Caki2 (cell line): ENCODE results near the gene SAXO1. TPM values are rescaled to one million over a fixed set of nuclear protein-coding genes. Genes with fewer than 3 reads are reported as not detected.
A peak's percentile ranks its signal among the peaks of the same experiment; 100 is the strongest.
"Not testable (repeated sequence)": the region's sequence is repeated elsewhere in the genome, so short reads cannot be mapped to it uniquely, and the experiment has no call there.

ENCODE experiments used
- DNase-seq: peaks from one replicate; pipeline ENCODE4 v3.0.0-alpha.2; 2015; ENCODE audit warnings: low read depth
- in situ Hi-C: cut with HindIII; loops from 2 replicates; pipeline ENCODE4 v1.10.0; 2016; ENCODE audit warnings: low sequenced_read_pairs, low pct_unique_long_range_greater_than_20kb, mixed read lengths
- total RNA-seq: library from RNA; depleted of rRNA; stranded (reverse); fragments of >200 nt; shearing (Covaris generic); gene quantifications from 2 replicates; pipeline ENCODE4 v1.2.3, GENCODE V29; 2014; ENCODE audit warnings: low replicate concordance; rRNA removed

Gene SAXO1
- total RNA-seq = not detected in 2 replicates

GRCh38 chr9:19033015-19033414, at the start of gene SAXO1:
TSS of gene SAXO1 (minus strand) at chr9:19033209. CDS start at chr9:19032908, 301 bp downstream.
- in situ Hi-C loops = no loop called here
- DNase-seq = no peak

GRCh38 chr9:19074836-19075235, 41.8 kb upstream of the SAXO1 start:
- DNase-seq = peak; percentile 19
- in situ Hi-C loops = no loop called here

- in situ Hi-C loops = no loop called here
- DNase-seq = no peak
Measured at GRCh38 chr9:19074229-19074628, 41.2 kb upstream of the SAXO1 start.

GRCh38 chr9:19057033-19057432, 24.0 kb upstream of the SAXO1 start:
- no peak for DNase-seq
- in situ Hi-C loops = no loop called here

GRCh38 chr9:19050637-19051591, 17.9 kb upstream of the SAXO1 start:
- in situ Hi-C loops = no loop called here
- peak; percentile 37 for DNase-seq

- peak; percentile 44 for DNase-seq
- in situ Hi-C loops = no loop called here
Measured at GRCh38 chr9:19049917-19050636, 17.1 kb upstream of the SAXO1 start.

GRCh38 chr9:19048966-19049916, 16.2 kb upstream of the SAXO1 start, which contains the start of gene RRAGA:
TSS of gene RRAGA (plus strand) at chr9:19049427. CDS start at chr9:19049660, 233 bp downstream.
- peak; percentile 95 for DNase-seq
- in situ Hi-C loops = no loop called here

GRCh38 chr9:19036611-19037010, 3.6 kb upstream of the SAXO1 start:
- in situ Hi-C loops = no loop called here
- no peak for DNase-seq

GRCh38 chr9:19032406-19032805, 603 bp downstream of the SAXO1 start:
- DNase-seq = no peak
- in situ Hi-C loops = no loop called here

GRCh38 chr9:19030899-19031298, 2.1 kb downstream of the SAXO1 start:
- in situ Hi-C loops = no loop called here
- DNase-seq = no peak

GRCh38 chr9:19028835-19029451, 4.1 kb downstream of the SAXO1 start:
- in situ Hi-C loops = no loop called here
- DNase-seq = peak; percentile 28

GRCh38 chr9:19027825-19028224, 5.2 kb downstream of the SAXO1 start:
- no peak for DNase-seq
- in situ Hi-C loops = no loop called here

GRCh38 chr9:19026375-19026774, 6.6 kb downstream of the SAXO1 start:
- in situ Hi-C loops = no loop called here
- no peak for DNase-seq

- no peak for DNase-seq
- in situ Hi-C loops = no loop called here
Measured at GRCh38 chr9:19023078-19023477, 9.9 kb downstream of the SAXO1 start.

- no peak for DNase-seq
- in situ Hi-C loops = no loop called here
Measured at GRCh38 chr9:19022206-19022605, 10.8 kb downstream of the SAXO1 start.

- in situ Hi-C loops, DNase-seq: not testable (repeated sequence)
Measured at GRCh38 chr9:19021649-19022048, 11.4 kb downstream of the SAXO1 start.

- no peak for DNase-seq
- in situ Hi-C loops = no loop called here
Measured at GRCh38 chr9:19020886-19021455, 12.0 kb downstream of the SAXO1 start.
